Liver (tissue), 9 donors: Measurements from ENCODE around the gene GLE1. TPM values are rescaled to one million over a fixed set of nuclear protein-coding genes. Genes with fewer than 3 reads are reported as not detected.
A peak's percentile ranks its signal among the peaks of the same experiment; 100 is the strongest.

Experiments used
- DNase-seq: peaks from one replicate; pipeline ENCODE4 v3.0.0-alpha.2; 2017; ENCODE audit warnings: low spot score
- H3K27ac ChIP-seq, 2 donors: one replicate each; pipeline ENCODE4 v1.7.0; 2013; ENCODE audit warnings: inconsistent platforms in 2 of 2, low read length in 2 of 2, control low read depth in 1 of 2, low read depth in 1 of 2, mild to moderate bottlenecking in 1 of 2
- H3K27me3 ChIP-seq, 4 donors: one replicate each; pipeline versions ENCODE4 v1.6.1 to v1.7.0; 2013; ENCODE audit warnings: low read length in 3 of 4, inconsistent platforms in 1 of 4, mild to moderate bottlenecking in 1 of 4, moderate library complexity in 1 of 4; ENCODE audit not compliant: control insufficient read depth in 4 of 4, insufficient read depth in 4 of 4
- H3K36me3 ChIP-seq, 4 donors: one replicate each; pipeline versions ENCODE4 v1.6.1 to v1.7.0; 2013; ENCODE audit warnings: low read length in 3 of 4, mild to moderate bottlenecking in 3 of 4, low read depth in 1 of 4, moderate library complexity in 1 of 4; ENCODE audit not compliant: control insufficient read depth in 4 of 4, insufficient read depth in 3 of 4
- H3K4me1 ChIP-seq, 4 donors: one replicate each; pipeline versions ENCODE4 v1.6.1 to v1.7.0; 2013; ENCODE audit warnings: low read length in 3 of 4, mild to moderate bottlenecking in 3 of 4, moderate library complexity in 1 of 4; ENCODE audit not compliant: control insufficient read depth in 4 of 4, insufficient read depth in 4 of 4
- H3K4me3 ChIP-seq, 3 donors: one replicate each; pipeline versions ENCODE4 v1.6.1 to v1.7.0; 2013; ENCODE audit warnings: low read length in 3 of 3, control low read depth in 1 of 3, low read depth in 1 of 3, mild to moderate bottlenecking in 1 of 3
- H3K9ac ChIP-seq, 2 donors: one replicate each; pipeline ENCODE4 v1.7.0; 2013; ENCODE audit warnings: low read length in 2 of 2, mild to moderate bottlenecking in 2 of 2, moderate library complexity in 2 of 2, control low read depth in 1 of 2, low read depth in 1 of 2
- H3K9me3 ChIP-seq, 4 donors: one replicate each; pipeline versions ENCODE4 v1.6.1 to v1.7.0; 2013; ENCODE audit warnings: low read length in 3 of 4; ENCODE audit not compliant: control insufficient read depth in 4 of 4
- CTCF ChIP-seq: fragments of 150-350 bp; IDR thresholded peaks from 2 replicates; pipeline ENCODE4 v1.5.1; 2017; ENCODE audit warnings: improper control_type of control experiment, low read depth, low read length; ENCODE audit not compliant: missing input control
- EGR1 ChIP-seq, 2 donors: IDR thresholded peaks; 2 replicates each; pipeline ENCODE4 v1.6.1; 2016 to 2018; ENCODE audit warnings: antibody characterized with exemption in 2 of 2, low read depth in 2 of 2
- FOXA2 ChIP-seq: IDR thresholded peaks from 2 replicates; pipeline ENCODE4 v1.6.1; 2016; ENCODE audit warnings: antibody characterized with exemption
- HNF4A ChIP-seq, 2 donors: conservative IDR thresholded peaks; 2 replicates each; pipeline ENCODE4 v1.6.1; 2016; ENCODE audit warnings: antibody characterized with exemption in 2 of 2, mild to moderate bottlenecking in 2 of 2
- HNF4G ChIP-seq: IDR thresholded peaks from 2 replicates; pipeline ENCODE4 v1.6.1; 2016; ENCODE audit warnings: antibody characterized with exemption
- JUND ChIP-seq, 2 donors: IDR thresholded peaks; 2 replicates each; pipeline ENCODE4 v1.6.1; 2016; ENCODE audit warnings: antibody characterized with exemption in 2 of 2
- MAX ChIP-seq: IDR thresholded peaks from 2 replicates; pipeline ENCODE4 v1.6.1; 2016; ENCODE audit warnings: antibody characterized with exemption
- NR2F2 ChIP-seq: IDR thresholded peaks from 2 replicates; pipeline ENCODE4 v1.6.1; 2016; ENCODE audit warnings: antibody characterized with exemption
- RAD21 ChIP-seq, 2 donors: IDR thresholded peaks; 2 replicates each; pipeline ENCODE4 v1.6.1; 2016; ENCODE audit warnings: antibody characterized with exemption in 2 of 2, mild to moderate bottlenecking in 2 of 2
- REST ChIP-seq: IDR thresholded peaks from 2 replicates; pipeline ENCODE4 v1.6.1; 2016; ENCODE audit warnings: antibody characterized with exemption, mild to moderate bottlenecking
- RXRA ChIP-seq, 2 donors: IDR thresholded peaks; 2 replicates each; pipeline ENCODE4 v1.6.1; 2017 to 2018; ENCODE audit warnings: antibody characterized with exemption in 2 of 2, mild to moderate bottlenecking in 1 of 2
- SP1 ChIP-seq: IDR thresholded peaks from 2 replicates; pipeline ENCODE4 v1.6.1; 2018; ENCODE audit warnings: antibody characterized with exemption, mild to moderate bottlenecking
- TAF1 ChIP-seq: conservative IDR thresholded peaks from 2 replicates; pipeline ENCODE4 v1.6.1; 2016; ENCODE audit warnings: antibody characterized with exemption, mild to moderate bottlenecking
- YY1 ChIP-seq: IDR thresholded peaks from 2 replicates; pipeline ENCODE4 v1.6.1; 2016; ENCODE audit warnings: antibody characterized with exemption, mild to moderate bottlenecking
- WGBS: extraction: QIAGEN DNeasy Blood & Tissue Kit; methylation state at CpG from one replicate; pipeline ENCODE4 v1.1.7; 2013; 5-methylcytosine and 5-hydroxymethylcytosine counted together
- polyA plus RNA-seq, 2 donors: library from polyadenylated mRNA; stranded (reverse) in 1 of 2; unstranded in 1 of 2; fragments of 200-250 nt in 1 of 2; fragments of >200 nt in 1 of 2; fragmentation: Nextera tagmentation in 1 of 2; extraction: Ambion mirVana in 1 of 2; gene quantifications; one replicate each; pipeline versions ENCODE4 v1.2.1 to v1.2.3, GENCODE V29; 2013 to 2015
- total RNA-seq, 2 donors: library from RNA; depleted of rRNA; stranded (reverse); fragments of >200 nt; gene quantifications; one replicate each; pipeline ENCODE4 v1.2.3, GENCODE V29; 2014
- donor health status: healthy.
- donor health status: healthy.
- donor health status: healthy.
- donor health status: healthy.
- donor health status: healthy.

GLE1 gene
- total and polyA plus RNA-seq, 4 donors = 5.3 to 19.5 (median 12.8) TPM

- Histone ChIP-seq H3K9me3 (no peaks in the 10 kb centered on the region), H3K27ac (no peak overlapping the region), H3K36me3 (peaks cover 11 to 51% (median 47%) of the 10 kb centered on the region in 4 donors), H3K4me3 (no peak overlapping the region), H3K4me1 (peaks cover 6 to 30% (median 26%) of the 10 kb centered on the region in 4 donors), H3K9ac (no peak overlapping the region), H3K27me3 (no peaks in the 10 kb centered on the region)
- DNase-seq = no peak
- WGBS = 95% methylated on average over 2 of the region's 2 CpGs
- TF ChIP-seq HNF4A (conservative IDR thresholded peaks at IDR 0.05) (no peak), RXRA (IDR thresholded peaks at IDR 0.05) (no peak), EGR1 (IDR thresholded peaks at IDR 0.05; ENCODE audit: low read depth in 2 of 2) (no peak)
Observed at GRCh38 chr9:128575916-128576315, 71.4 kb downstream of the GLE1 start.

GRCh38 chr9:128577206-128577605, 72.7 kb downstream of the GLE1 start:
- 39% methylated on average over 8 of the region's 8 CpGs for WGBS
- Histone ChIP-seq H3K36me3 (peaks cover 13 to 59% (median 56%) of the 10 kb centered on the region in 4 donors), H3K9me3 (no peaks in the 10 kb centered on the region), H3K4me3 (no peak overlapping the region), H3K27me3 (no peaks in the 10 kb centered on the region), H3K9ac (no peak overlapping the region), H3K4me1 (peaks cover 6 to 30% (median 26%) of the 10 kb centered on the region in 4 donors), H3K27ac (peak overlapping the region; percentile 39 to 50)
- TF ChIP-seq MAX (peak; percentile 30), HNF4G (peak; percentile 7), HNF4A (conservative IDR thresholded peaks at IDR 0.05) (peak; percentile 42 to 43), CTCF (no peak), YY1 (no peak), REST (no peak), RXRA (IDR thresholded peaks at IDR 0.05) (peak; percentile 81 to 84), TAF1 (no peak), RAD21 (IDR thresholded peaks at IDR 0.05) (peak; percentile 20 to 40), JUND (IDR thresholded peaks at IDR 0.05) (peak in 1 of 2 donors; percentile 33), SP1 (peak; percentile 35), FOXA2 (no peak)
- DNase-seq = no peak

- H3K27me3 ChIP-seq = no peaks in the 10 kb centered on the region
- peaks cover 6 to 30% (median 26%) of the 10 kb centered on the region in 4 donors for H3K4me1 ChIP-seq
- no peak overlapping the region for H3K9ac ChIP-seq
- H3K27ac ChIP-seq = peak overlapping the region; percentile 52 to 81
- TF ChIP-seq HNF4A (conservative IDR thresholded peaks at IDR 0.05) = peak in 1 of 2 donors; percentile 33
- peak in 1 of 2 donors; percentile 58 for TF ChIP-seq RXRA (IDR thresholded peaks at IDR 0.05)
- peak in 1 of 2 donors; percentile 8 for TF ChIP-seq RAD21 (IDR thresholded peaks at IDR 0.05)
- no peak for TF ChIP-seq NR2F2
- no peak for TF ChIP-seq MAX
- 25% methylated on average over 1 of the region's 1 CpG for WGBS
- peaks cover 18 to 77% (median 69%) of the 10 kb centered on the region in 4 donors for H3K36me3 ChIP-seq
- no peaks in the 10 kb centered on the region for H3K9me3 ChIP-seq
- no peak overlapping the region for H3K4me3 ChIP-seq
- no peak for DNase-seq
Observed at GRCh38 chr9:128579194-128579593, 74.7 kb downstream of the GLE1 start.
